Prostate gland (tissue), 2 donors: ENCODE results near the gene OAS3.

Source experiments
- CTCF ChIP-seq, 4 experiments: fragments of 200-600 bp in 2 of 4; fragments of 450-650 bp in 2 of 4; sonication (generic) in 2 of 4; IDR thresholded peaks; 1 replicate in 3 of 4; 2 replicates in 1 of 4; pipeline ENCODE4 v1.5.1; 2016 to 2019; ENCODE audit warnings: antibody characterized with exemption in 4 of 4, mild to moderate bottlenecking in 2 of 4, moderate library complexity in 2 of 4
- POLR2A ChIP-seq: fragments of 450-650 bp; IDR thresholded peaks from one replicate; pipeline ENCODE4 v1.6.1; 2016; ENCODE audit warnings: antibody characterized with exemption, mild to moderate bottlenecking
- POLR2AphosphoS5 ChIP-seq: sonication (generic); formaldehyde crosslinking; IDR thresholded peaks from one replicate; pipeline ENCODE4 v1.6.1; 2017; ENCODE audit warnings: antibody characterized with exemption

- TF ChIP-seq CTCF (IDR thresholded peaks at IDR 0.05) (no peak), POLR2A (no peak), POLR2AphosphoS5 (no peak)
Observed at GRCh38 chr12:112995008-112995407, 56.7 kb downstream of the OAS3 start.
